ENCODE data around the gene FRMD6. TPM values are rescaled to one million over a fixed set of nuclear protein-coding genes. Genes with fewer than 3 reads are reported as not detected.

Gene FRMD6
- total and polyA plus RNA-seq, 4 donors = 3.2 to 27.2 (median 8.6) TPM

GRCh38 chr14:51730098-51730497 is 78.4 kb downstream of the FRMD6 start:
- no peak for ATAC-seq (ENCODE audit: insufficient read depth, low FRiP score)
- TF ChIP-seq CTCF (IDR thresholded peaks at IDR 0.05; ENCODE audit: control extremely low read depth, extremely low read depth) = no peak
- Histone ChIP-seq H3K4me1 (ENCODE audit: control insufficient read depth in 5 of 5, insufficient read depth in 5 of 5, low read length in 5 of 5) (no peaks in the 10 kb centered on the region), H3K9ac (ENCODE audit: insufficient read depth in 1 of 2, low read length in 2 of 2) (no peak overlapping the region), H3K27me3 (ENCODE audit: control insufficient read depth in 3 of 3, insufficient read depth in 3 of 3, low read length in 2 of 3) (no peaks in the 10 kb centered on the region), H3K36me3 (ENCODE audit: control insufficient read depth in 4 of 4, insufficient read depth in 4 of 4, low read length in 4 of 4) (peaks cover 0 to 23% (median 21%) of the 10 kb centered on the region in 4 donors), H3K27ac (ENCODE audit: low read depth in 1 of 2, low read length in 1 of 2) (no peak overlapping the region), H3K4me3 (no peak overlapping the region), H3K9me3 (ENCODE audit: control insufficient read depth in 4 of 4, insufficient read depth in 3 of 4, low read length in 3 of 4) (peaks cover 0 to 2% (median 0%) of the 10 kb centered on the region in 4 donors)
- no peak for DNase-seq
- 98 to 100% methylated on average over 1 of the region's 1 CpG for WGBS, 2 donors

DNA sequence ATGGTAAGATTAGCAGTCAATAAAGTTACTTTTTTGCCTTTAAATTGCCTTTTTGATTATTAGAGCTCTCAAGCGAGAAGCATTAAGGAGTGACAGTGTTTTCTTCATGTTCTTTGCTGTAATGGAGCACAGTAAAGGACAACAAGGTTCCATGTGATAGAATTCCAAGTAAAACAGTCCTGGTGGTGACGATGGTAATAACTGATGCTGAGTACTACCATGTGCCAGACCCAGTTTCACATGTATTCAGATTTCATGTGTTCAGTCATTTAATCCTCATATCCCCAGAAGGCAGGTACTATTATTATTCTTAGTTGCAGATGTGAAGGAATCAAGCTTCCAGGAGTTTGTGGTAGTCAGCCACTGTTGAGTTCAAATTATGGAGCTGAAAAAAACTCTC is 79.0 kb downstream of the FRMD6 start:
- WGBS, 2 donors = 94 to 99% methylated on average over 2 of the region's 2 CpGs
- H3K27ac ChIP-seq (ENCODE audit: low read depth in 1 of 2, low read length in 1 of 2) = no peak overlapping the region
- no peak for TF ChIP-seq CTCF (IDR thresholded peaks at IDR 0.05; ENCODE audit: control extremely low read depth, extremely low read depth)
- H3K4me3 ChIP-seq = no peak overlapping the region
- no peaks in the 10 kb centered on the region for H3K27me3 ChIP-seq (ENCODE audit: control insufficient read depth in 3 of 3, insufficient read depth in 3 of 3, low read length in 2 of 3)
- H3K4me1 ChIP-seq (ENCODE audit: control insufficient read depth in 5 of 5, insufficient read depth in 5 of 5, low read length in 5 of 5) = no peaks in the 10 kb centered on the region
- peaks cover 0 to 2% (median 0%) of the 10 kb centered on the region in 4 donors for H3K9me3 ChIP-seq (ENCODE audit: control insufficient read depth in 4 of 4, insufficient read depth in 3 of 4, low read length in 3 of 4)
- no peak for DNase-seq
- ATAC-seq (ENCODE audit: insufficient read depth, low FRiP score) = no peak
- no peak overlapping the region for H3K9ac ChIP-seq (ENCODE audit: insufficient read depth in 1 of 2, low read length in 2 of 2)
- peaks cover 0 to 19% (median 17%) of the 10 kb centered on the region in 4 donors for H3K36me3 ChIP-seq (ENCODE audit: control insufficient read depth in 4 of 4, insufficient read depth in 4 of 4, low read length in 4 of 4)

DNA sequence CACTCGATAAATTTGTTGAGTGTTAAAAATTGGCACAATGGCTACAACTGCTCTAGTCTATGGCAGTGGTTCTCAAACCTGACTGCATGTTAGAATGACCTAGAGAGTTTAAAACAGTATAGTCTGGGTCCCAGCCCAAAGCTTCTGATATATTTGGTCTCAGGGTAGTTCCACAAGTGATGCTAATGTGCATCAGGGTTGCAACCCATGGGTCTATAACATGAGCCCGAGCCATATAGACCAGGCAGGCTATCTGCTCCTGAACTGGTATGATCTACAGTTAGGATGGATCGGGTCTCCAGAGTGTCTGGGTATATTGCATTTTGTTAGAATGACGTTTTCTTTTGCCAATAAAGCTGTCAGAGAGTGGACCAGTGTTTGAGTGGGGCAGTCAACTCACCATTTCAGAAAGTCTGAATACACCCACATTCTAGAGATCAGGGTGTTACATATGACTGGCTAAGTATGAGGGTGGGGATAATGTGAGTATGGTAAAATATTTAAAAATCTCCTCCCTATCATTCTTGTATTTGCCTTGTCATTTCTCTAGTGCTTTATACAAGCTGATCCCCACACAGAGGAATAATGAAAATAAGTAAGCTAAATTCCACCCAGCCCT is 80.9 kb downstream of the FRMD6 start:
- TF ChIP-seq CTCF (IDR thresholded peaks at IDR 0.05; ENCODE audit: control extremely low read depth, extremely low read depth) = no peak
- 80 to 92% methylated on average over 4 of the region's 4 CpGs for whole genome bisulfite sequencing, 2 donors
- Histone ChIP-seq H3K27ac (ENCODE audit: low read depth in 1 of 2, low read length in 1 of 2) (no peak overlapping the region), H3K36me3 (ENCODE audit: control insufficient read depth in 4 of 4, insufficient read depth in 4 of 4, low read length in 4 of 4) (peaks cover 0 to 12% (median 8%) of the 10 kb centered on the region in 4 donors), H3K9ac (ENCODE audit: insufficient read depth in 1 of 2, low read length in 2 of 2) (no peak overlapping the region), H3K27me3 (ENCODE audit: control insufficient read depth in 3 of 3, insufficient read depth in 3 of 3, low read length in 2 of 3) (no peaks in the 10 kb centered on the region), H3K4me3 (no peak overlapping the region), H3K4me1 (ENCODE audit: control insufficient read depth in 5 of 5, insufficient read depth in 5 of 5, low read length in 5 of 5) (no peaks in the 10 kb centered on the region), H3K9me3 (ENCODE audit: control insufficient read depth in 4 of 4, insufficient read depth in 3 of 4, low read length in 3 of 4) (peaks cover 0 to 2% (median 0%) of the 10 kb centered on the region in 4 donors)
- DNase-seq (no peak), ATAC-seq (ENCODE audit: insufficient read depth, low FRiP score) (no peak)

DNA sequence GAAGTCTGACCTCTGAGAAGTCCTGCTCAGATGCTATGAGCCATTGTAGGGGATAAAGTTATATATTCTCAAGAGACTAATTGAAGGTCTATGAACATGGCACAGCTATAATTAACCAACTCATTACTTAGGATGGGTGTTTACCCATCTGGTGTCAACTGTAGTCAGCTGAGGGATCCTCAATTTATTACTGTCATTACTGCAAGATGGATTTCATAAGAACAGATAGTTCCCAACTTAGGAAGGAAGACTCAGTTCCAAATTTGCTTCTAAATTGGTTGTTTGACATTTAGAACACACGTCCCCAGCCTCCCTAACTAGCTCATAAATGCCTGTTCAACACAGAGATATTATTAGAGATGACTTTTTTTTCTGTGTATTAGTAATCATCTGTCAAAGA is 81.4 kb downstream of the FRMD6 start:
- TF ChIP-seq CTCF (IDR thresholded peaks at IDR 0.05; ENCODE audit: control extremely low read depth, extremely low read depth) = no peak
- H3K9ac ChIP-seq (ENCODE audit: insufficient read depth in 1 of 2, low read length in 2 of 2) = no peak overlapping the region
- H3K27me3 ChIP-seq (ENCODE audit: control insufficient read depth in 3 of 3, insufficient read depth in 3 of 3, low read length in 2 of 3) = no peaks in the 10 kb centered on the region
- H3K4me1 ChIP-seq (ENCODE audit: control insufficient read depth in 5 of 5, insufficient read depth in 5 of 5, low read length in 5 of 5) = no peaks in the 10 kb centered on the region
- 78 to 89% methylated on average over 1 of the region's 1 CpG for WGBS, 2 donors
- no peak for DNase-seq
- no peak overlapping the region for H3K27ac ChIP-seq (ENCODE audit: low read depth in 1 of 2, low read length in 1 of 2)
- H3K36me3 ChIP-seq (ENCODE audit: control insufficient read depth in 4 of 4, insufficient read depth in 4 of 4, low read length in 4 of 4) = peaks cover 0 to 7% (median 6%) of the 10 kb centered on the region in 4 donors
- ATAC-seq (ENCODE audit: insufficient read depth, low FRiP score) = no peak
- no peak overlapping the region for H3K4me3 ChIP-seq
- H3K9me3 ChIP-seq (ENCODE audit: control insufficient read depth in 4 of 4, insufficient read depth in 3 of 4, low read length in 3 of 4) = peaks cover 0 to 2% (median 0%) of the 10 kb centered on the region in 4 donors
